ENCODE data around the gene ZNF625. TPM values are rescaled to one million over a fixed set of nuclear protein-coding genes. Genes with fewer than 3 reads are reported as not detected.

Gene ZNF625
- total RNA-seq, 1 experiment from 2014 or later = not detected

DNA sequence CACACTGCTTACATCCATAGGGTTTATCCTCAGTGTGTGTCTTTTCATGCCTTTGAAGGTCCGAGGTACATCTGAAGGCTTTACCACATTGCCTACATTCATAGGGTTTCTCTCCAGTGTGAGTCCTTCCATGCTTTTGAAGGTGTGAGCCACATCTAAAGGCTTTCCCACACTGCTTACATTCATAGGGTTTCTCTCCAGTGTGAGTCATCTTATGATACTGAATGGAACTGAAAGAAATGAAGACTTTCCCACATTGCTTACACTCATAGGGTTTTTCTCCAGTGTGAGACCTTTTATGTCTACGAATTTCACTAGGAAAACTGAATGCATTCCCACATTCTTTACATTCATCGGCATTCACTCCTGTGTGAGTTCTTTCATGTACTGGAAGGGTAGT is 23.5 kb downstream of the ZNF625 start:
- Mint-ChIP-seq H3K9me3 (ENCODE audit: low read depth, unreplicated experiment) (peaks cover 2% of the 10 kb centered on the region), H3K27ac (ENCODE audit: unreplicated experiment) (no peak overlapping the region), H3K36me3 (ENCODE audit: insufficient read depth, unreplicated experiment) (peaks cover 27% of the 10 kb centered on the region), H3K27me3 (ENCODE audit: unreplicated experiment) (no peaks in the 10 kb centered on the region), H3K4me1 (ENCODE audit: low read depth, unreplicated experiment) (no peaks in the 10 kb centered on the region), H3K4me3 (ENCODE audit: low read depth, unreplicated experiment) (no peak overlapping the region)
- CTCF ChIA-PET = no interaction called here
- no TSS peak for BruUV-seq (replicated peaks)
- intact Hi-C loops (cut with micrococcal nuclease; ENCODE audit: unreplicated experiment) = no loop called here
- TF ChIP-seq CTCF (IDR thresholded peaks at IDR 0.05; ENCODE audit: unreplicated experiment) = no peak
- no peak for DNase-seq

DNA sequence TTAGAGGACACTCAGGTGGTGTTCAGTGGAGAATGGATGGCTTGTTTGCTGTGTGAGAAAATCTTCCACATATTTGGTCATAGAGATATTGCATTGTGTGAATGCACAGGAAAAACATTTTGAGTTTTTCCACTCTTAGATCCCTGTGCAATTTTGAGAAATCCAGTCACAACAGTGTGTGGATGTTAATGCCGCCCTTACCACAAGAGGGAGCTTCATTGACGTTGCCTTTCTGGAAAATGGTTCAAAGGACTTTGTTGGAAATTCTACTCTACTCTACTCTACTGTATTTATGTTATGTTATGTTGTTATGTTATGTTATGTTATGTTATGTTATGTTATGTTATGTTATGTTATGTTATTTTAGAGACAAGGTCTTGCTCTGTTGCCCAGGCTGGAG is 29.8 kb downstream of the ZNF625 start:
- Mint-ChIP-seq H3K4me3 (ENCODE audit: low read depth, unreplicated experiment) (no peak overlapping the region), H3K27me3 (ENCODE audit: unreplicated experiment) (no peaks in the 10 kb centered on the region), H3K27ac (ENCODE audit: unreplicated experiment) (no peak overlapping the region), H3K36me3 (ENCODE audit: insufficient read depth, unreplicated experiment) (peaks cover 4% of the 10 kb centered on the region), H3K9me3 (ENCODE audit: low read depth, unreplicated experiment) (peaks cover 2% of the 10 kb centered on the region), H3K4me1 (ENCODE audit: low read depth, unreplicated experiment) (no peaks in the 10 kb centered on the region)
- DNase-seq = no peak
- intact Hi-C loops (cut with micrococcal nuclease; ENCODE audit: unreplicated experiment) = no loop called here
- no peak for TF ChIP-seq CTCF (IDR thresholded peaks at IDR 0.05; ENCODE audit: unreplicated experiment)
- CTCF ChIA-PET = interaction anchor here (0.5 to 1.4 kb wide), 4 partner anchors 13 to 431 kb away, joined by 3 to 6 read pairs (median 4); partner anchors contain the start of gene ZNF20
- no TSS peak for BruUV-seq (replicated peaks)

- no peak for DNase-seq
- intact Hi-C loops (cut with micrococcal nuclease; ENCODE audit: unreplicated experiment) = no loop called here
- no peaks in the 10 kb centered on the region for H3K36me3 Mint-ChIP-seq (ENCODE audit: insufficient read depth, unreplicated experiment)
- BruUV-seq (replicated peaks) = no TSS peak
- peaks cover 2% of the 10 kb centered on the region for H3K9me3 Mint-ChIP-seq (ENCODE audit: low read depth, unreplicated experiment)
- H3K4me3 Mint-ChIP-seq (ENCODE audit: low read depth, unreplicated experiment) = no peak overlapping the region
- H3K27ac Mint-ChIP-seq (ENCODE audit: unreplicated experiment) = no peak overlapping the region
- CTCF ChIA-PET = interaction anchor here (0.6 kb wide), 1 partner anchor 195 kb away, joined by 3 read pairs; no protein-coding TSS in a partner anchor
- H3K27me3 Mint-ChIP-seq (ENCODE audit: unreplicated experiment) = no peaks in the 10 kb centered on the region
- H3K4me1 Mint-ChIP-seq (ENCODE audit: low read depth, unreplicated experiment) = no peaks in the 10 kb centered on the region
- TF ChIP-seq CTCF (IDR thresholded peaks at IDR 0.05; ENCODE audit: unreplicated experiment) = no peak
Measured at GRCh38 chr19:12117201-12117970, 39.1 kb downstream of the ZNF625 start.

- Mint-ChIP-seq H3K4me1 (ENCODE audit: low read depth, unreplicated experiment) (no peaks in the 10 kb centered on the region), H3K27me3 (ENCODE audit: unreplicated experiment) (no peaks in the 10 kb centered on the region), H3K27ac (ENCODE audit: unreplicated experiment) (no peak overlapping the region), H3K9me3 (ENCODE audit: low read depth, unreplicated experiment) (no peaks in the 10 kb centered on the region), H3K4me3 (ENCODE audit: low read depth, unreplicated experiment) (no peak overlapping the region), H3K36me3 (ENCODE audit: insufficient read depth, unreplicated experiment) (no peaks in the 10 kb centered on the region)
- no peak for DNase-seq
- TF ChIP-seq CTCF (IDR thresholded peaks at IDR 0.05; ENCODE audit: unreplicated experiment) = no peak
- intact Hi-C loops (cut with micrococcal nuclease; ENCODE audit: unreplicated experiment) = no loop called here
- BruUV-seq (replicated peaks) = no TSS peak
- CTCF ChIA-PET = no interaction called here
Measured at GRCh38 chr19:12113121-12113520, 43.4 kb downstream of the ZNF625 start.

Measured in Calu3 (cell line).